Smooth muscle cell (in vitro differentiated cells): Measurements from ENCODE around the gene SPTBN5. TPM values are rescaled to one million over a fixed set of nuclear protein-coding genes. Genes with fewer than 3 reads are reported as not detected.

Experiments used
- DNase-seq: peaks from one replicate; lab custom pipeline; 2025; ENCODE audit not compliant: unreplicated experiment; lab: John Stamatoyannopoulos, UW
- H2AFZ ChIP-seq: fragments of 200-600 bp; sonication (generic); 2 replicates; pipeline ENCODE4 v1.6.0; 2016; ENCODE audit warnings: antibody characterized with exemption, low read depth, mild to moderate bottlenecking
- H3F3A ChIP-seq: fragments of 200-600 bp; sonication (generic); 2 replicates; pipeline ENCODE4 v1.6.0; 2017; ENCODE audit warnings: antibody characterized with exemption, low read depth
- H3K27ac ChIP-seq: fragments of 200-600 bp; sonication (generic); 2 replicates; pipeline ENCODE4 v1.5.1; 2016; ENCODE audit warnings: low read depth, mild to moderate bottlenecking
- H3K27me3 ChIP-seq: fragments of 200-600 bp; sonication (generic); 2 replicates; pipeline ENCODE4 v1.6.1; 2016; ENCODE audit warnings: low read depth, mild to moderate bottlenecking
- H3K36me3 ChIP-seq: fragments of 200-600 bp; sonication (generic); 2 replicates; pipeline ENCODE4 v1.5.1; 2016; ENCODE audit warnings: low read depth
- H3K4me1 ChIP-seq: fragments of 200-600 bp; sonication (generic); 2 replicates; pipeline ENCODE4 v1.5.1; 2016; ENCODE audit warnings: low read depth
- H3K4me2 ChIP-seq: fragments of 200-600 bp; sonication (generic); 2 replicates; pipeline ENCODE4 v1.6.0; 2016; ENCODE audit warnings: mild to moderate bottlenecking
- H3K4me3 ChIP-seq: fragments of 200-600 bp; sonication (generic); 2 replicates; pipeline ENCODE4 v1.5.1; 2016; ENCODE audit warnings: mild to moderate bottlenecking
- H3K79me2 ChIP-seq: fragments of 200-600 bp; sonication (generic); 2 replicates; pipeline ENCODE4 v1.6.0; 2016; ENCODE audit warnings: low read depth, mild to moderate bottlenecking
- H3K9ac ChIP-seq: fragments of 200-600 bp; sonication (generic); 2 replicates; pipeline ENCODE4 v1.6.0; 2016; ENCODE audit warnings: low read depth
- H3K9me3 ChIP-seq: fragments of 200-600 bp; sonication (generic); replicated peaks from 2 replicates; pipeline ENCODE4 v1.5.1; 2016; ENCODE audit warnings: low read depth
- H4K20me1 ChIP-seq: fragments of 200-600 bp; sonication (generic); 2 replicates; pipeline ENCODE4 v1.6.0; 2016; ENCODE audit warnings: low read depth
- WGBS: methylation state at CpG from one replicate; pipeline ENCODE4 v1.1.7; 2016; ENCODE audit warnings: low lambda C conversion rate; 5-methylcytosine and 5-hydroxymethylcytosine counted together
- polyA plus RNA-seq: library from polyadenylated mRNA; unstranded; fragments of >200 nt; fragmentation: Nextera tagmentation; extraction: Ambion mirVana; gene quantifications from 2 replicates; pipeline ENCODE4 v1.2.1, GENCODE V29; 2016
- total RNA-seq: library from RNA; depleted of rRNA; stranded (reverse); fragments of >200 nt; gene quantifications from 2 replicates; pipeline ENCODE4 v1.2.3, GENCODE V29; 2014
- TF ChIP-seq, protein P1 (sequence below): fragments of 200-600 bp; sonication (generic); IDR thresholded peaks from 2 replicates; pipeline ENCODE4 v1.5.1; 2017; ENCODE audit warnings: borderline replicate concordance, mild to moderate bottlenecking, antibody characterized with exemption; ENCODE audit not compliant: insufficient read depth, poor library complexity, severe bottlenecking

SPTBN5 gene
- total and polyA plus RNA-seq, 2 experiments from 2014 or later, result 0.04 to 0.08 TPM

DNA sequence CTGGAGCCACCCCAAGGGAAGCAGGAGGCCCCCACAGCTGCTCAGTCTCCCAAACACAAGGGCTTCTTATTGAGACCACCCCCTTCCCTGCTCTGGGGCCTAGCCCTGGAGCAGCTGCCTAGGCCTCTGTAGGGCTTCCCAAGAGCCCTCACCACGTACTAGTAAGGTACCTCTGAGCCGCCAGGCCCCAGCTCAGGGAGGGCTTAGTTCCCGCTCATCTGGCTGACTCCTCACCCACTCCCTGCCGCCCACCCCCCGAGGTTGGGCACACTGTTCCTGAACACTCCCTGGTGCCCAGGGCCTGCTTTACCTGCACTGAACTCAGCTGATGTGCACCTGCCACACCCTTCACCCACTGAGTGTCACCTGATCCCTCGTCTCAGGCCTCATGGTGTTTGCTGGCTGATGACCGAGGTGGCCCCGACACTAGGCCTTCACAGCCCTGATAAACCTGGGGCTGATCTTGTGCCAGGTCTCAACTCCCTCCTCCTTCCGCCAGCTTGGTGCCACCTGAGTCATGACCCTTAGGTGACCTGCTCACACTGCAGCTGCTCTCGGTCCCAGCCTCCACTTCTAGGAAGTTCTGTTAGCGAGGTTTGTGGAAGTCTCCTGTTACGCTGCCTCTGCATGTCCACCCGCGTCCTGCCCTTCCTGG lies 18.0 kb upstream of the SPTBN5 start:
- Histone ChIP-seq H3K79me2 (peaks cover 4% of the 10 kb centered on the region), H3F3A (no peaks in the 10 kb centered on the region), H3K4me3 (no peak overlapping the region), H3K4me2 (no peak overlapping the region), H3K4me1 (no peaks in the 10 kb centered on the region), H3K9me3 (no peaks in the 10 kb centered on the region), H4K20me1 (peaks cover 4% of the 10 kb centered on the region), H3K36me3 (no peaks in the 10 kb centered on the region), H3K27me3 (no peaks in the 10 kb centered on the region), H3K9ac (no peak overlapping the region), H2AFZ (no peak overlapping the region), H3K27ac (no peak overlapping the region)
- no peak for DNase-seq
- 96% methylated on average over 14 of the region's 14 CpGs for WGBS
- TF ChIP-seq, protein P1, sequence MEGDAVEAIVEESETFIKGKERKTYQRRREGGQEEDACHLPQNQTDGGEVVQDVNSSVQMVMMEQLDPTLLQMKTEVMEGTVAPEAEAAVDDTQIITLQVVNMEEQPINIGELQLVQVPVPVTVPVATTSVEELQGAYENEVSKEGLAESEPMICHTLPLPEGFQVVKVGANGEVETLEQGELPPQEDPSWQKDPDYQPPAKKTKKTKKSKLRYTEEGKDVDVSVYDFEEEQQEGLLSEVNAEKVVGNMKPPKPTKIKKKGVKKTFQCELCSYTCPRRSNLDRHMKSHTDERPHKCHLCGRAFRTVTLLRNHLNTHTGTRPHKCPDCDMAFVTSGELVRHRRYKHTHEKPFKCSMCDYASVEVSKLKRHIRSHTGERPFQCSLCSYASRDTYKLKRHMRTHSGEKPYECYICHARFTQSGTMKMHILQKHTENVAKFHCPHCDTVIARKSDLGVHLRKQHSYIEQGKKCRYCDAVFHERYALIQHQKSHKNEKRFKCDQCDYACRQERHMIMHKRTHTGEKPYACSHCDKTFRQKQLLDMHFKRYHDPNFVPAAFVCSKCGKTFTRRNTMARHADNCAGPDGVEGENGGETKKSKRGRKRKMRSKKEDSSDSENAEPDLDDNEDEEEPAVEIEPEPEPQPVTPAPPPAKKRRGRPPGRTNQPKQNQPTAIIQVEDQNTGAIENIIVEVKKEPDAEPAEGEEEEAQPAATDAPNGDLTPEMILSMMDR, result no peak

DNA sequence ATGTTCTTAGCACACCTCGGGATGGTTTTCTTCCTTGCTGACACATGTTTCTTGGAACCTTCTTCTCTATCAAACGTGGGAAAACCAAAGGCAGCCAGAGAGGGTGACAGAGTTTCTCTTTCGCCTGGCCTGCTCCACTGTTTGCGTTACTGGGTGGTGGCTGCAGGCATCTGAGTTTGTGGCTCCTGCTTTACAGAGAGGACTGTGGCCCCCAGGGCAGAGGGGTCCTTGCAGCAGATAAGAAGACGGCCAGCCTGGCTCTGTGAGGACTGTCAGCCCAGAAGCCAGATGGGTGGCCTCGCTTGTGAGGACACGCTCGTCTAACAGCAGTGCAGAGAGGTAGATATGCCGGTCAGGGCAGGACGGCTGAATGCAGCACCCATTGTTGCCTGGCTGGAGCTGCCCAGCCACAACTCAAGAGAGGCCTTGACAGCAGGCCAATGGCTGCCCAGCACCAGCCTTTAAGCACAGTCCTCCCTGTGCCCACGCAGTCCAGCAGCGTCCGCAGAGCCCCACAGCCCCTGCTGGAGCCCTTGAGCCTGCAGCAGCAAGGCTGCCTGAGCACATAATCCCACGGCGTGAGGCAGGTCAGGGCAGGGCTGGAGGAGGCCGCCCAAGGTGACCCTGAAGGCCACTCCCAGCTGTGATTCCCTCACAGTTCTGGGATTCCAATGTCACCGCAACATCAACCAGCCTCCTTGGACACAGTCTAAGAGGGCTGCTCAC lies 15.0 kb upstream of the SPTBN5 start:
- Histone ChIP-seq H3K36me3 (no peaks in the 10 kb centered on the region), H3K4me3 (no peak overlapping the region), H3K9me3 (no peaks in the 10 kb centered on the region), H3K27ac (no peak overlapping the region), H3K27me3 (no peaks in the 10 kb centered on the region), H3F3A (no peaks in the 10 kb centered on the region), H3K9ac (no peak overlapping the region), H3K79me2 (no peaks in the 10 kb centered on the region), H2AFZ (no peak overlapping the region), H4K20me1 (peaks cover 11% of the 10 kb centered on the region), H3K4me2 (no peak overlapping the region), H3K4me1 (no peaks in the 10 kb centered on the region)
- WGBS, result 94% methylated on average over 17 of the region's 17 CpGs
- TF ChIP-seq, protein P1, result no peak
- DNase-seq, result no peak

DNA sequence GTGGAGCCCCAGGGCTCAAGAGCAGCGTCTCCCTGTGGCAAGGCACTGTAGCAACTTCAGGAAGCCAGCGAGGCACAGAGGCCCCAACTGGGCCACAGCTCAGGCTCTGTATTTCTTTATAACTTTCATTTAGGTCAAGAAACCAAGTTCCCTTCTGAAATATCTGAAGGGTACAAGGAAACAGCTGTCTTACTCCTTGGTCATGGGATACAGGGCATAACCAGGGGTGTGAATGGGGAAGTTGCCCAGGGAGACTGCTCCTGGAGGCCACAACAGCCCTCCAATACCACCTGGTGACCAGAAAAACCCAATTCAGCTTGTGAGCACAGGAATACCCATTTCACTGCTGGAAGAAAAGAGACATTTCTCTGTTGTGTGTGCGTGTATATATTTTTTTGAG lies 13.3 kb upstream of the SPTBN5 start:
- Histone ChIP-seq H3K4me2 (no peak overlapping the region), H3K4me1 (no peaks in the 10 kb centered on the region), H3F3A (no peaks in the 10 kb centered on the region), H3K36me3 (no peaks in the 10 kb centered on the region), H3K4me3 (no peak overlapping the region), H3K27ac (no peak overlapping the region), H3K79me2 (no peaks in the 10 kb centered on the region), H2AFZ (no peak overlapping the region), H3K27me3 (no peaks in the 10 kb centered on the region), H4K20me1 (peaks cover 20% of the 10 kb centered on the region), H3K9me3 (no peaks in the 10 kb centered on the region), H3K9ac (no peak overlapping the region)
- TF ChIP-seq, protein P1, result no peak
- no peak for DNase-seq
- 94% methylated on average over 3 of the region's 3 CpGs for WGBS

DNA sequence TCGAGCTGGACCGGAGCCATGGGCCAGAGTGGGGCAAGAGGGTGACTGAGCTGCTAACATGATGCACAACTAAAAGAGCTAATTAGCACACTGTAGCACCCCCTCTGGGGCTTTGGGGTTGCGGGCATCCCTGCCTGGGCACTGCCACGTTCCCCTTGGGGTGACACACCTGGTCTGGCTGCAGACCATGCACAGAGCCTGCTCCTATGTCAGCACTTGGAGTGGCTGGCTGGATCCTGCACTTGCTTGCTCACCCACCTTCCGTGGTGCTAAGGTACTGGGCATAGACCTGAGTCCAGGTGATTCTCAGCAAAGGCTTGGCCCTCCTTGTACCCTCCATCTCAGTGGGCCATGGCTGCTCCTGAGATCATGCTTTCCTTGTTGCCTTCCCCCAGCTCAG lies 12.8 kb upstream of the SPTBN5 start:
- Histone ChIP-seq H4K20me1 (peaks cover 24% of the 10 kb centered on the region), H3K9ac (no peak overlapping the region), H3K27me3 (no peaks in the 10 kb centered on the region), H3F3A (no peaks in the 10 kb centered on the region), H2AFZ (no peak overlapping the region), H3K4me2 (no peak overlapping the region), H3K27ac (no peak overlapping the region), H3K9me3 (no peaks in the 10 kb centered on the region), H3K4me1 (no peaks in the 10 kb centered on the region), H3K79me2 (no peaks in the 10 kb centered on the region), H3K4me3 (no peak overlapping the region), H3K36me3 (no peaks in the 10 kb centered on the region)
- DNase-seq, result no peak
- TF ChIP-seq, protein P1, result no peak
- WGBS, result 94% methylated on average over 5 of the region's 5 CpGs
